GM15510 (cell line): Measurements from ENCODE around the gene EBP.
A peak's percentile ranks its signal among the peaks of the same experiment; 100 is the strongest.

Source experiments
- POLR2A ChIP-seq: IDR thresholded peaks from 3 replicates; pipeline ENCODE4 v1.6.1; 2011; ENCODE audit warnings: borderline replicate concordance; ENCODE audit not compliant: insufficient read length; ENCODE audit errors: extremely low read depth

The EBP gene

DNA sequence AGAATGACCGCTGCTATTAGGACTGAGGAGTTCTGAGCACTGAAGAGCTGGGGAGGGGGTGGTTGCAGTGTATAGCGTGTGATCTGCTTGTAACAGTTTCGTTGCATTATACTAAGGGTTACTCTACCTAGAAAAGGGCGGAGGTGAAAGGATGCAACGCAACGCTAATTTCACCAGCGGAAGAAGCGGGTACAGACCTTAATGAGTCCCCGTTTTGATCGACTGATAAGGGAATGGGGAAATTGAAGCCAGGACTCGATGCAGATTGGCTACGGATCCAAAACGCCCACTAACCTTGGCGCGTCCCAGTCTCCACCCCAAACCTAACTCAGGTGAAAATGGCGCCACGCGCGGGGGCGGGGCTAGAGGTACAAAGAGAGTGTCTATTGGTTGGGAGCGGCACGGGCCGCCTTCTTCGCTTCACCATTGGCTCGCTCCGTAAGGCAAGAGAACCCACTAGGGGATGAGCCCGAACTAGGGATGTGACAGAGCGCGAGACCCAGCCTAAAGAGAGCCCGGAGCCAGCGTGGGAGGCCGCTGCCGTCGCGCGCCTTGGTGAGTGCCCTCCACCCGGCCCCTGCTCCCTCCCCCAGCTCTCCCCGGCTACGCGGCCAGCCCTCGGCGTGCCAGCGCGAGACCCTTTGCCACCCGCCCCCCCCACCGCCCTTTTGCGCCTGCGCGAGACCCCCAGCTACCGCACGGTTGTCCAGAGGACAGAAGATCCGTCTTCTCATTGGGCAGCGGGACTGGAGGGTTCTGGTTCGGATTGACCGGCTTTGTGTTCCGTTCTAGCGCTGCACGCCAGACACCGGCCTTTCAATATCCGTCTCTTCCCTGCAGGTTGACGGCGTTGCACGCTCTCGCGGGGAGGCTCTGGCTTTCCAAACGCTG lies at the start of gene EBP:
Gene EBP, plus strand, starts transcription at position 456 of the 891 bp plus-strand sequence. CDS start 1,964 bp downstream, outside the sequence.
- peak; percentile 79 for TF ChIP-seq POLR2A

DNA sequence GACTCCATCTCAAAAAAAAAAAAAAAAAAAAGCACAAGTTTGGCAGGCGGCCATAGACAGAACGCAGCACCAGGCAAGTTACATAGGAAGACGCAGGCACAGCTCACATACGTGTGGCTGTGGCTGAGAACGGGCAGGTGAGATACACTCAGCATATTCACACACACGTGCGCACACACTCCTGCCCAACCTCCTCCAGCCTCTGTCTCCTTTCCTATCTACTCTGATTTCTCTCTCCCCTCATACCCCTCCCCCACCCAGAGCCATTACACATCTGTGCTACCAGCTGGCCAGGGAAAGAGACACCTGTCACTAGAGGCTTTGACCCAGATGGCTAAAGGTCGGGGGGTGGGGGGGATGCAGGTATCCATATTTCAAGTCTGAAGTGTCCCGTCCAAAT lies 49.4 kb upstream of the EBP start:
- TF ChIP-seq POLR2A: no peak

DNA sequence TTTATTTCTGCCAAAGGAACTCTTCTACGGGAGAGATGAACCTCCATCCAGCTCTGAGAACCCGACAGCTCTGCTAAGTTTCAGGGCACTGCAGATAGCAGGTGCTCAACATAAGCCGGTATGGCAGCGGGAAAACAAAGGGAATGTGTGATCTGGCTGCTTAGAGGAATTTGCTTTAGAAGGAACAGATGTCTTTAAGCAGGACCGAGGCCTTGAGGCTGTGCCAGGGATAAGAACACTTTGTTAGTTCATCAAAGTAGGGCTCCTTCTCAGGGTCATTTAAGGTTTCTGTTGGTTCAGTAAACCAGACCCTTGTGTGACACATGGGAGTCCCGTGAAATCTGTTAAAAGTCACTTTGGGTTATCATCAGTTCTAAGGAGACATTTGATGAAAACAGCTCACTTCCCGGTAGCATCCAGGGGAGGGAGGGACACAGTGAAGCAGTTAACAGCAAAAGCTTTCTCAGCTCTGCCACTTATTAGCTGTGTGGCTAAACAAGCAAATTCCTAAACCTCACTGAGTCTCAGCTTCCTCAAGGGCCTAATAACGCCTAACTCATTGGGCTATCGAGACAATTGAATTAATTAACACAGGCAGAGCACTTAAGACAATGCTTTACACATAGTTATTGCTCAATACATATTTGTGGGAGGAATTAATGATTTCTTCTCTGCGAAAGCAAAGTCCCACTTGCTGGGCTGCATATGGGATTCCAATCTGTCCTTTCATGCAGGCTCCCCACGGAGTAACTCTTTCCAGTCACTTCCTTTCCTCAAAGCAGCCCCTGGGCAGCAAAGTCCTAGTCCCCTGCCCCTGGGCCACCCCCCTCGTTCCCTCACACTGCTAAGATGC lies 48.5 kb upstream of the EBP start:
- TF ChIP-seq POLR2A: no peak

DNA sequence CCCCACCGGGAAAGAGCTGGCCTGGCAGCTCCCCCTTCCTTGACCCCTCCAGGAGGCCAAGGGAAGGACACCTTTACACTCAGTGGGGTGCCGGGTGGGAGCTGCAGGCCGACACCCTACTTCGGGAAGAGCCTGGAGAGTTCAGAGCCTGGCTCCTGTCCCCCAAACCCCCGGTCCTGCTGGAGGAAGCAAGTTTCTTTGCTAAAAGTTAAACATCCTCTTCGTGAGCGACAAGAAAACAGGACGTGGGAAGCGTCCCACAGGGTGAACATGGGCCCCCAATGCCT lies 48.0 kb upstream of the EBP start:
- no peak for TF ChIP-seq POLR2A

DNA sequence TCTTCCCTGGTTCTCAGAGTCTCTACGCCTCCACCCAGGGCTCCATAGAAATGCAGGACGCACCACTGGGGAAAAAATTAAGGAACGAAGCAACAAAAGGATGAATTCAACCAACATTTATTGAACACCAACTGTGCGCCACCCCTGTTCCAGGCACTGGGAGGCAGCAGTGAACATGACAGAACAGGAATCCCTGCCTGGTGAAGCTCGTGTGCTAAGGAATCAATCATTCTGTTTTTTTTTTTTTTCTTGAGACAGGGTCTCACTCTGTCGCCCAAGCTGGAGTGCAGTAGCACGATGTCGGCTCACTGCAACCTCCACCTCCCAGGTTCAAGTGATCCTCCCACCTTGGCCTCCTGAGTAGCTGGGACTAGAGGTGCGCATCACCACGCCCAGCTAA lies 47.5 kb upstream of the EBP start:
- no peak for TF ChIP-seq POLR2A

DNA sequence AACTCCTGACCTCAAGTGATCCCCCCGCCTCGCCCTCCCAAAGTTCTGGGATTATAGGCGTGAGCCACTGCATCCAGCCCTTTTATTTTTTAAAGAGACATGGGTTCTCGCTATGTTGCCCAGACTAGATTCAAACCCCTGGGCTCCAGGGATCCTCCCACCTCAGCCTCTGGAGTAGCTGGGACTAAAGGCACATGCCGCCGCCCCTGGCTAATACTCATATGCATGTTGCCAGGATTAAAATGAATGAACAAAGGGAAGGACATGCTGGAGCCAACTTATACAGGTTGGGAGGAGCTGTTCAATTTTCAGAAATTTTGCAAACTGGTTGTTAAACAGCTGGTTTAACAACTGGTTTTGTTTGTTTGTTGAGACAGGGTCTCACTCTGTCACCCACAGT lies 47.0 kb upstream of the EBP start:
- no peak for TF ChIP-seq POLR2A

DNA sequence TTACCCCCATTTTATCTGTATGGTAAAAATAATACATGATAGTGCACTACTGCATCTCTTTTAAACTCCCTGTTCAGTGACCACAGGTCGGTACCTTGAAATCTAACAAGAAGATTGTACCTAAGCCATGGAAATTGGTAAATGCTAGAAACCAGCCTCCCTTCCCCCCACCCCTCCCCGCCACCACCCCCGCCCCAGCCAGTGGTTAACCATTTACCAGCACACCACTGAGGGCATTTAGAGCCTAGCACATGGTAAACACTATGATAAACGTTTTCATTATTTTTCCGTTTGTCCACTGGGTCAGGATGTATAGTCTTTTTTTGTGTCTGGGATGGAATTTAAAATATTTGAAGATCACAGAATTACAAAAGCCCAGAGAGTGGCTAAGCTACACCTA lies 46.3 kb upstream of the EBP start:
- TF ChIP-seq POLR2A: no peak

DNA sequence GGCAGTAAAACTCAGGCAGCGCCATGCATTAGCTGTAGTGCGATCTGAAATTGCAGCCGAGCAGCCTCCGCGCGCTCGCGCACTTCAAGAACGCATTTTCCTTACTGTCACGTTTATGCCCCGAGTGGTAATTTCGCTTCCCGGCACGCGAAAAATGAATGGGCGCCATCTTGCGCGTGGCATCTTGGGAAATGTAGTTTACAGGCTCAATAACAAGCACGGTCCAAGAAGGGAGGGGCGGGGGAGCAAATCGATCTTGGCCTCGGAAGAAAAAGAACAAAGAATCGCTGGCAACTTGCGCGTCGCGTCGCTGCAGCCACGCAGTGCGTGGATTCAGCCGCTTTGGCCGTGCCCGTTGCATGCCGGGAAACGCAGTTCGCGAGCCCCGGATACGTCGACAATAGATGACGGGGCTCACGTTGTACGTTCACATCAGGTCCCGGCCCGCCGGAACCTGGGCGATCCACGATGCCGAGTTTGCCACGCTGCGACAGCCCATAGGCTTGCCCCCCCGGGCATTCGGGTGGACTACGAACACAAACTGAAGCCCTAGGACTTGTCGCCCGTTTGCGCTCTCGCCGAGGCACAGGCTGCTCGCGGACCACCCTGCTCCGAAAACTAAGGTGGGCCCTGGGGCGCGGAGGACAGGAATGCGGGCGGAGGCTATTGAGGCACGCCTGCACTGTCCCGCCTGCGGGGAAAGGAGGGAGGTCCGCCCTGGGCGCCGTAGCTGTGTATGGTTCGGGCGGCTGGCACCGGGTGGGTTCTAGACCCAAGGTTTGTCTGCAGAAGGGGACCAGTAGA lies 45.6 kb upstream of the EBP start, which contains the start of gene FTSJ1:
Gene FTSJ1, plus strand, starts transcription at position 426 of the 804 bp plus-strand sequence. CDS start 1,849 bp downstream, outside the sequence.
- peak; percentile 45 for TF ChIP-seq POLR2A

DNA sequence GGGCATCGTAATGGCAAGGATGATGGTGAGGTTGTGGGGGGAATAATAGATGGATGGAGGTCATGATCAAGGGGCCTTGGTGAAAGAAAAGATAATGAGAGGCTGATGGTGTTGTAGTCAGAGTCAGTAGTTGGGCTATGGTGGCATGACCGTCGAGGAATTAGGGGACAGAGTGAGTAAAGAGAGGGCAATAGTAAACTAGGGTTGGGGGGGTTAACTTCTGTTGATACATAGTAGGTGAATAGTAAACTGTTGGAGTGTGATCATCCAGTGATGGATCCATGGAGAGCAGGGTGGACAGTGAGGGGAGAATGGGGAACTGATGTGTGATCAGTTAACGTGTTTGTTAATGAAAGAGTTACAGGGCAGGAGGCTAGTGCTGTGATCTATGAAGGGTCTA lies 44.7 kb upstream of the EBP start:
- no peak for TF ChIP-seq POLR2A

DNA sequence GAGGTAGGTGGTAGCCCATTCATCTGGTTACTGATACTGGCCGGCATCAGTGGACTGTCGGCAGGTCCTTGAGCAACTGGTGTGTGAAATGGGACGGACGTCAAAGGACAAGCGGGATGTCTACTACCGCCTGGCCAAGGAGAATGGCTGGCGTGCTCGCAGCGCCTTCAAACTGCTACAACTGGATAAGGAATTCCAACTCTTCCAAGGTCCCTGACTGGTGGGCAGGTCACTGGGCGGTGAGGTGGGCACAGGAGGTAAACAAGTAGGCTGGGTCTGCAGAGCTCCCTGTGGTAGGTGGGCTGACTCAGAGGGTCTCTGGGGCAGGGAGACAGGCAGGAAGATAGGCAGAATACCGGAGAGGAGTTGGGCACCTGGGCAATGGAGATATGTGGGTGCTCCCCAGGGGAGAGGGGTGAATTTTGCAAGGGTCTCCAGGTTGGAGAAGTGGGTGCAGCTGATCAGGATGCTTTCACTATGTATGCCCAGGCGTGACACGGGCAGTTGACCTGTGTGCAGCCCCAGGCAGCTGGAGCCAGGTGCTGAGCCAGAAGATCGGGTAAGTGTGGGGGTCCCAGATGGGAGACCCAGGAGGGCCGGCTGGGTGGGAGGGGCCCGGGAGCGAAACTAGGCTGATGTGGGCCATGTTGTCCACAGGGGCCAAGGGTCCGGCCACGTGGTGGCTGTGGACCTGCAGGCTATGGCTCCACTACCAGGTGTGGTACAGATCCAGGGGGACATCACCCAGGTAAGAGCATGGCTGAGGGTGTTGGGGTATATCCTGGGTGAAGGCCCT lies 43.5 kb upstream of the EBP start:
- TF ChIP-seq POLR2A: no peak

DNA sequence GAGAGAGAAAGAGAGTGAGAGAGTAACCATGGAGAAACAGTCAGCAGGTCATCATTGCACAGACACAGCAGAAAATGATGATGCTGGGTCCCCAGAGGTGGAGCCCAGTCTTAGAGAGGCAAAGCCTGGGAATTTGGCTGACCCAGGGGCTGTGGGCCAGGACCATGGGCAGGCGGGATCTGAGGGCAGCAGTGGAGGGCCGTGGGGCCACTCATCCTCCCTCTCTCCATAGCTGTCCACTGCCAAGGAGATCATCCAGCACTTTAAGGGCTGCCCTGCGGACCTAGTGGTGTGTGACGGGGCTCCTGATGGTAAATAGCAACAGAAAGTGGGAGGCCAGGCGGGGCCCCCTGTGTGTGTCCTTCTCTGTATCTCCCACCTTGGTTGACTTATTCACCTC lies 42.8 kb upstream of the EBP start:
- TF ChIP-seq POLR2A: no peak

DNA sequence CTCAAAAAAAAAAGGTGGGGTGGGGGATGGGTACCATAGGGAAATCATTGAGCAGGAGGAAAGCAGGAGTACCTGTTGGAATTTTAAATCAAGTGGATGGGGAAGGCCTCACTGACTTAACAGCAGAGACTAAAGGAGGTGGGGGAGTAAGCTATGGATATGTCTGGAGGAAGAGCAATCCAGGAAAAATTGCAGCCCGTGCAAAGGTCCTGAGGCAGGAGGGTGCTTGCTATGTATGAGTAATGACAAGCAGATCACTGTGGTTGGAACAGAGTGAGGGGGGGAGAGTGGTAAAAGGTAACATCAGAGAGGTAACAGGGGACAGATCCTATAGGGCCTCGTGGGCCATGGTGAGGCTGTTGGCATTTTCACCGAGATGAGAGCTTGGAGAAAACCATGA lies 41.5 kb upstream of the EBP start:
- no peak for TF ChIP-seq POLR2A

DNA sequence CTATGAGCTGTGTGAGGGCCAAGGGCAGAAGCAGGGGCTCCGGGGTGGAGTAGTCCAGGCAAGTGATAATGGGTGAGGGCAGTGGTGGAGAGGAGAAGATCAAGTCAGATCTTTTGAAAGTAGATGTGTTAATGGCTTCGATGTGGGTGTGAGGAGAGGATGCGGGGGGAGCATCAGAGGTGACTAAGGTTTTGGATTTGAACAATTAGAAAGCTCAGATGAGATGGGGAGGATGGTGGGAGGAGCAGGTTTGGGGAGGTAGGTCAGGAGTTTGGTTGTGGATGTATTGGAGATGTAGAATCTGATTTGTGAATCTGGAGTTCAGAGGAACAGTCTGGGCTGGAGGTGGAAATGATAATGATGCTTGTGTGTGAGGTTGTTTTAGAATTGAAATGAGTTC lies 41.0 kb upstream of the EBP start:
- TF ChIP-seq POLR2A: no peak

DNA sequence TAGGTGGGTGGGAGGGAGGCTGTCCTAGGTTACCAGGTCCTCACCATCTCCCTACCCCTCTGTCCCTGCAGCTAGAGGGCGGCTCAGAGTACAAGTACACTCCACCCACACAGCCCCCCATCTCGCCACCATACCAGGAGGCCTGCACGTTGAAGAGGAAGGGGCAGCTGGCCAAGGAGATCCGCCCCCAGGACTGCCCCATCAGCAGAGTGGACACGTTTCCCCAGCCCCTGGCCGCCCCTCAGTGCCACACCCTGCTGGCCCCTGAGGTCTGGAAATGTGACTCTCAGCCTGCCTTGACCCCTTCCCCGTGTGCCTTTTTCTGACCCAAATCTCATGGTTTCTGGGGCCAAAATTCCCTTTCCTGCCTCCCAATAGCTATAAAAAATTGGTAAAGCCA lies 39.1 kb upstream of the EBP start:
- TF ChIP-seq POLR2A: no peak
